Epithelial cell of umbilical artery (primary cell): ENCODE results near the gene SCIMP. TPM values are rescaled to one million over a fixed set of nuclear protein-coding genes. Genes with fewer than 3 reads are reported as not detected.

Experiments
- total RNA-seq: library from RNA; depleted of rRNA; stranded (reverse); fragments of >200 nt; gene quantifications from 2 replicates; pipeline ENCODE4 v1.2.3, GENCODE V29; 2014

The SCIMP gene
- total RNA-seq = not detected in 2 replicates

DNA sequence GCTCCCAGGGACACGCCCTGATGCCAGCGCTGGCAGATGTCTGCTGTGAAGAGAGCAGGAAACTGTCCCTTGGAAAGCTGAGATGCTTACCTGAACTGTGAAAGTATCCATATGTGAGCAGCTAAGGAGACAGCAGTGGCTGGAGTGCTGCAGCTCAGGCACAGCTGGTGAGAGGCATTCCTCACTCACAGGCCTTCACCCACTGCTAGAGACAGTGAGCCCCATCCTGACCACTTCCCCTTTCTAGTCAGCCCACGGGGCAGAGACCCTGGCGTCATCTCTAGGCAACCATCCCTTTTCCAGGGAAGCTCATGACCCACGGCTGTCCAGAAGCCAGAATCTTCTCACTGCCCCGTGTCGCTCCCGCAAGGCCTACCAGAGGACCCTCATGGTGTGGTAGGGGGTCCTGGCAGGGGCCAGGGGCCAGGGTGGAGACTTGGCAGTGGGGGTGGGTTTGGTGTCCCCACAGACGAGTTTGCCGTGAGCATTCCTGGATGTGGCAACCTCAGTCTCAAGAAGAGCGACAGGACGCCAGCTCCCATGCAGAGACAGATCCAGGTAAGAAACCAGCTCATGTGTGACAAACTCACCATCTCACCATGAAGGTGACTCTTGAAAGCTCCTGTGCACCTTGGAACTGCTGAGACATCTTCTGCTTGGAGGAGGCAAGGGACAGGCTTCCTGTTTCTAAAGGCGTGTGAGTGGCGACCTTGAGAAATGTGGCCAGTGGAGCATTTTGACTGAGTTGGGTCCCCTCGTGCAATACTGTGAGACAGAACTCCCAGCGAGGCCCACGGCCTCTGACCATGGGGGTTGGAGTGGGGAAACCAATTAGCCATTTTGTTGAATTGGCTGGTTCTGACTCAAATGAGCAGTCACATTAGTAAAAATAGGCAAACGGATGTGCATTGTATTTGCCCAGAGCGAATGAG, at the start of gene SCIMP:
SCIMP (minus strand) TSS at position 216 of the 932 bp plus-strand sequence; CDS start at position 111, 105 bp downstream.

DNA sequence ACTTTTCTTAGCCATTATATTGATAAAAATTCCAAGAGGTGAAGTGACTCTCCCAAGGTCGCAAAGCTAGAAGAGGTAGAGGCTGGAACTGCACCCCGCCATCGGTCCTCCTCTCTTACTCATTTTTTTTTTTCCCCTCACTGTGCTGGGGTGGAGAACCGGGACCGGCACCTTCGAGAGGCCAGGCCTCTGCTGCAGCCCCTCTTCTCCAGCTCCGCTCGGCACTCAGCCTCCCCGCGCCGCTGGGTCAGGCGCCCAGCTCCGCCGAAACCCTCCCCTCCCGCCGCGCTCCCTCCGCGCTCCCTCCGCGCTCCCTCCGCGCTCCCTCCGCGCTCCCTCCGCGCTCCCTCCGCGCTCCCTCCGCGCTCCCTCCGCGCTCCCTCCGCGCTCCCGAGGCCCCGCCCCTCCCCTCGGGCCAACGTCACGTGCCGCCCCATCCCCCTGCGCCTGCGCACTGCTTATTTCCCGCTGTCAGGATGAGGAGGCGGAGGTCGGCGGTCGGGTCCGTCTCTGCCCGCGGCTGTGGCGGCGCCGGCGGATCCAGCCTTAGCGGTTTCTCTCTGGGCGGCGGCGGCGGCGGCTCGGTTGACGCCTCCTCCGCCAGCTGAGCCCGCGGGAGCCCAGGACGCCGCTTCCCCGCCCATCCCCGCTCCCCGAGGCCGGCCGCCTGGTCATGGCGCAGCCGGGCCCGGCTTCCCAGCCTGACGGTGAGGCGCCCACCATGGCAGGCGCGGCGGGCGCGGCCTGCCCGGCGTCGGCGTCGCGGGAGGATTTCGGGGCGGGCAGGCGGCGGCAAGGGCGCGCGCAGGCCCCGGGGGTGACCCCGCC, 47.4 kb upstream of the SCIMP start, which contains the start of gene RABEP1:
RABEP1 (plus strand) TSS at position 471 of the 828 bp plus-strand sequence; CDS start at position 674, 203 bp downstream.

GRCh38 chr17:5191541-5192417, 42.9 kb downstream of the SCIMP start, which contains the start of gene ZNF594:
Gene ZNF594, minus strand, starts transcription at chr17:5191868. Its CDS starts 7,612 bp downstream, at chr17:5184256.

Other genes with a start within 250 kb of the SCIMP start
- 3.2 and 8.1 TPM in 2 replicates for gene CAMTA2, start 247.2 kb downstream of the SCIMP start, total RNA-seq
- gene INCA1, start 237.3 kb downstream of the SCIMP start, total RNA-seq = not detected in 2 replicates
- 44.4 and 60.1 TPM in 2 replicates for gene KIF1C, start 236.9 kb downstream of the SCIMP start, total RNA-seq
- under 0.01 TPM in 1 of 2 replicates, not detected in the other for gene SLC52A1, start 199.4 kb downstream of the SCIMP start, total RNA-seq
- 0.97 and 1.2 TPM in 2 replicates for gene ZFP3, start 156.4 kb downstream of the SCIMP start, total RNA-seq
- 4.9 and 6.4 TPM in 2 replicates for gene ZNF232, start 123.0 kb downstream of the SCIMP start, total RNA-seq
- not detected in 2 replicates for gene USP6, start 118.8 kb downstream of the SCIMP start, total RNA-seq
- 1.6 and 5.0 TPM in 2 replicates for gene ZNF594, start 43.0 kb downstream of the SCIMP start, total RNA-seq
- gene RABEP1, start 47.4 kb upstream of the SCIMP start, total RNA-seq = 48.1 and 55.5 TPM in 2 replicates
- gene NUP88, start 184.8 kb upstream of the SCIMP start, total RNA-seq = 72.9 and 128 TPM in 2 replicates
- 80.9 and 83.0 TPM in 2 replicates for gene RPAIN, start 185.3 kb upstream of the SCIMP start, total RNA-seq
- 424 and 458 TPM in 2 replicates for gene C1QBP, start 204.3 kb upstream of the SCIMP start, total RNA-seq
- gene DHX33, start 234.1 kb upstream of the SCIMP start, total RNA-seq = 12.5 and 15.3 TPM in 2 replicates